ENCODE data around the gene PPP2R3B.
"Not testable (repeated sequence)": the region's sequence is repeated elsewhere in the genome, so short reads cannot be mapped to it uniquely, and the experiment has no call there.

Gene PPP2R3B

GRCh38 chrX:332916-333610, 53.6 kb downstream of the PPP2R3B start:
- Histone ChIP-seq H3K27me3 (ENCODE audit: low read depth, low read length) (peaks cover 9% of the 10 kb centered on the region), H3K4me1 (ENCODE audit: control insufficient read depth in 1 of 2, insufficient read depth in 2 of 2, low read length in 2 of 2) (peaks cover 0 to 12% of the 10 kb centered on the region in 2 donors), H3K4me3 (ENCODE audit: low read depth in 1 of 2, low read length in 2 of 2) (no peak overlapping the region), H3K9me3 (ENCODE audit: control insufficient read depth in 1 of 2, low read length in 2 of 2) (peaks cover 0 to 4% of the 10 kb centered on the region in 2 donors), H3K36me3 (ENCODE audit: control insufficient read depth in 1 of 2, insufficient read depth in 2 of 2, low read length in 2 of 2) (peaks cover 0 to 33% of the 10 kb centered on the region in 2 donors), H3K27ac (ENCODE audit: low read length) (no peak overlapping the region)

DNA sequence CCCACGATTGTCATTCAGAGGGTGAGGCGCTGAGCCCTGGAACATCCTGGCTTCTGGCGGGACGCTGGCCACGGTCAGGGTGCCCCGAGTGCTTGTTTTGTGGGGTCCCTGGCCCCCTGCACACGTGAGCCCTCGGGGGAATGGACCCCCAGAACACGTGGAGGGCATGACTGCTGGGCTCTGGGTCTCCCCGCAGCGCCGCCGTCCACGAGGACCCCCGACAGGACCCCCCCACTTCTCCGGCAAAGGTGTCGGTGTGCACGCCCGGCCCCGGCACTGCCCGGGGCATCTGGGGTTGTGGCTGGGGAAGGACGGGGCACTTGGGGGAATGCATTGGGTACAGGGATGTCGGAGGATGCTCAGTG, 54.2 kb downstream of the PPP2R3B start:
- peaks cover 9% of the 10 kb centered on the region for H3K27me3 ChIP-seq (ENCODE audit: low read depth, low read length)
- peaks cover 0 to 4% of the 10 kb centered on the region in 2 donors for H3K9me3 ChIP-seq (ENCODE audit: control insufficient read depth in 1 of 2, low read length in 2 of 2)
- peaks cover 0 to 29% of the 10 kb centered on the region in 2 donors for H3K36me3 ChIP-seq (ENCODE audit: control insufficient read depth in 1 of 2, insufficient read depth in 2 of 2, low read length in 2 of 2)
- no peak overlapping the region for H3K4me3 ChIP-seq (ENCODE audit: low read depth in 1 of 2, low read length in 2 of 2)
- no peak overlapping the region for H3K27ac ChIP-seq (ENCODE audit: low read length)
- H3K4me1 ChIP-seq (ENCODE audit: control insufficient read depth in 1 of 2, insufficient read depth in 2 of 2, low read length in 2 of 2), result peaks cover 0 to 12% of the 10 kb centered on the region in 2 donors

DNA sequence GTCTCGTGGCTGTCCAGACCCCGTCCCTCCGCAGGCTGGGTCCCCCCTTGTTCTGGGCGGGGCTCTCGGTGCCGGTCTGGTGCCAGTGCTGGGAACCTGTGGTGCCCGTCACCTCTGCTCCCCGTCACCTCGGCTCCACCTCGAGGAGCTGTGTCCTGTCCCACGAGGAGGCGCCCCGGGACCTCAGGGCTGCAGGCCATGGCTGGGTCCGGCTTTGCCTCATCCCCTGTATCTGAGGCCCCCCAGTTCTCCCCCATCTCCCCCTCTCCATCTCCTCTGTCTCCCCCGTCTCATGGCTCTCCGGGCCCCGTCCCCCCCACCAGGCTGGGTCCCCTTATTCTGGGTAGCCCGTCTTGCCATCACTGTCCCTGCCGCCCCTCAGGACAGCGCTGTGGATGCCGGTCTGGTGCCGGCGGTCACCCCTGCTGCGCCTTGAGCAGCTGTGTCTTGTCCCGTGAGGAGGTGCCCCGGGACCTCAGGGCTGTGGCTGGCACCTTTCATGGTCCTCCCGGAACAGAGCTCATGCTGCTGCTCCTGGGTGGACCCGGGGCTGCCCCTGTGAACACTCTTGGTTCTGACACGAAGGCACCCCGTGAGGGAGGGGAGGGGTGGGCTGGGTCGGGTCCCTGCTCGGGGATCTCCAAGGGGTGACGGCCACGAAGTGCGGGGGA, 54.7 kb downstream of the PPP2R3B start:
- Histone ChIP-seq H3K4me1 (ENCODE audit: control insufficient read depth in 1 of 2, insufficient read depth in 2 of 2, low read length in 2 of 2) (peaks cover 0 to 12% of the 10 kb centered on the region in 2 donors), H3K4me3 (ENCODE audit: low read depth in 1 of 2, low read length in 2 of 2) (no peak overlapping the region), H3K36me3 (ENCODE audit: control insufficient read depth in 1 of 2, insufficient read depth in 2 of 2, low read length in 2 of 2) (peaks cover 0 to 25% of the 10 kb centered on the region in 2 donors), H3K9me3 (ENCODE audit: control insufficient read depth in 1 of 2, low read length in 2 of 2) (peaks cover 0 to 4% of the 10 kb centered on the region in 2 donors), H3K27ac (ENCODE audit: low read length) (no peak overlapping the region), H3K27me3 (ENCODE audit: low read depth, low read length) (peaks cover 9% of the 10 kb centered on the region)

DNA sequence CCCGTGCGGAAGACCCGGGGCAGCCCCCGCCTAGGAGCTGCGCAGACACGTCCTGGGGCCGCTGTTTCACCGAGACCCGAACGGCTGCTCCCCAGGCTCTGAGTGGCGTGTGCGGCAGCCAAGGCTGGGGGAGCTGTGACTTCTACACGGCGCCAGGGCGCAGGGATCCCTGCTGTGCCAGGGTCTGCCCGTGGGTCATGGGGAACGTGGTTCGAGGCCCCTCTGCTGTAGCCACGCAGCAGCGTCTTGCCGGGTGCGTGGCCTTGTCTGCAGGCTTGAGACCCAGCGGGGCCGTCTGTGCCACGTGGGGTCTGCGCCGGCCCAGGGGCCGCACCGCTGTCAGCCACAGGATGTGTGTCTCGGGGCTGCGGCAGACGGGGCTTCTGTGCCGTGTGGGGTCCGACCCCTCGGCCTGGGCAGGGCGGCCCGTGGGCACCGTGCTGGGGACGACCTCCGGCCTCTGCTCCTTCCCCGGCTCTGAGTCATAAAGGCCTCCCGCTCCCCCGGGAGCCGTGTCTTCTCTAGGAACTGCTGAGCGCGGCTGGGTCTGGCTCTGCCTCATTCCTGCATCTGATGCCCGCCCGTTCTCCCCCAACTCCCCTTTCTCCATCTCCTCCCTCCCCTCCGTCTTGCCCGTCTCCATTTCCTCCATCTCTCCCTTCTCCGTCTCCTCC, 55.4 kb downstream of the PPP2R3B start:
- H3K36me3 ChIP-seq (ENCODE audit: control insufficient read depth in 1 of 2, insufficient read depth in 2 of 2, low read length in 2 of 2), result peaks cover 0 to 25% of the 10 kb centered on the region in 2 donors
- H3K27ac ChIP-seq (ENCODE audit: low read length), result no peak overlapping the region

DNA sequence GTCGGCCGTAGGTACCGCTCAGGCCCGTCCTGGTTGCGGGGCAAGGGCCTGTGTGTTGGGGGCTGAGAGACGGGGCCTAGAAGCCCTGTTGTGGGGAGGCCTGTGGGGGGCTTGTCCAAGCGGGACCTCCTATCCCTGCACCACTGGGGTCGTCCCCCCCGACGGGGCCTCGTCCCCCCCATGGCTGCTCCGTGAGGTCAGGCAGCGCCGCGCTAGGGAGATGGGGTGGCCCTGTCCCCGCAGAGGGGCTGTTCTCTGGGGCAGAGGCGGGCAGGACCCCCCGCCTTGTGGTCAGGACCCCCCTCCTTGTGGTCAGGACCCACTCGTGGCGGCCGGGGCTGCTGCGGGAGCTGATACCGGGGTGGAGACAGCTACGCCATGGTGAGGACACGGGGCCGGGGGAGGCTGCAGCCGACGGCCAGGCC, 56.0 kb downstream of the PPP2R3B start:
- H3K4me1 ChIP-seq (ENCODE audit: control insufficient read depth in 1 of 2, insufficient read depth in 2 of 2, low read length in 2 of 2), result peaks cover 0 to 12% of the 10 kb centered on the region in 2 donors
- peaks cover 0 to 25% of the 10 kb centered on the region in 2 donors for H3K36me3 ChIP-seq (ENCODE audit: control insufficient read depth in 1 of 2, insufficient read depth in 2 of 2, low read length in 2 of 2)
- H3K9me3 ChIP-seq (ENCODE audit: control insufficient read depth in 1 of 2, low read length in 2 of 2), result no peaks in the 10 kb centered on the region
- H3K27ac ChIP-seq (ENCODE audit: low read length), result no peak overlapping the region
- H3K27me3 ChIP-seq (ENCODE audit: low read depth, low read length), result peaks cover 9% of the 10 kb centered on the region
- peak overlapping the region in 1 of 2 donors; percentile 12 for H3K4me3 ChIP-seq (ENCODE audit: low read depth in 1 of 2, low read length in 2 of 2)

More for the DNA sequence above, 55.4 kb downstream of the PPP2R3B start:
- Histone ChIP-seq H3K9me3 (ENCODE audit: control insufficient read depth in 1 of 2, low read length in 2 of 2) (no peaks in the 10 kb centered on the region), H3K27me3 (ENCODE audit: low read depth, low read length) (peaks cover 9% of the 10 kb centered on the region), H3K4me1 (ENCODE audit: control insufficient read depth in 1 of 2, insufficient read depth in 2 of 2, low read length in 2 of 2) (peaks cover 0 to 12% of the 10 kb centered on the region in 2 donors), H3K4me3 (ENCODE audit: low read depth in 1 of 2, low read length in 2 of 2) (peak overlapping the region in 1 of 2 donors; percentile 12)

DNA sequence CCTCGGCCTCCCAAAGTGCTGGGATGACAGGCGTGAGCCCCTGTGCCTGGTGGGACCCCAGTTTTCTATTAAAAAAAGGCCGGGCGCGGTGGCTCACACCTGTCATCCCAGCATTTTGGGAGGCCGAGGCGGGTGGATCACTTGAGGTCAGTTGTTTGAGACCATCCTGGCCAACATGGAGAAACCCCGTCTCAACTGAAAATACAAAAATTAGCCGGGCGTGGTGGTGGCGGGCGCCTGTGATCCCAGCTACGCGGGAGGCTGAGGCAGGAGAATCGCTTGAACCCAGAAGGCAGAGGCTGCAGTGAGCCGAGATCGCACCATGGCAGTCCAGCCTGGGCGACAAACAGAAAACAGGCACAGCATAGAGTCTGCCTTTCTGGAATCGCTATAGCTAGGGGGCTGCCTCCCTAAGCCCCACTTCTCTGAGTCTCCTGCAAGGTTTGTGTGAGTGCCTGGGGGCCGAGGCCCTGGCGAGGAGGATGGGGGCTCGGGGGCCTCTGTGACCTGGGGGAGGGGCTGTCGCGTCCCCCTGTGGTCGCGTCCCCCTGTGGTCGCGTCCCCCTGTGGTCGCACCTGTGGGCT, 56.5 kb downstream of the PPP2R3B start:
- H3K27me3 ChIP-seq (ENCODE audit: low read depth, low read length), result not testable (repeated sequence)

DNA sequence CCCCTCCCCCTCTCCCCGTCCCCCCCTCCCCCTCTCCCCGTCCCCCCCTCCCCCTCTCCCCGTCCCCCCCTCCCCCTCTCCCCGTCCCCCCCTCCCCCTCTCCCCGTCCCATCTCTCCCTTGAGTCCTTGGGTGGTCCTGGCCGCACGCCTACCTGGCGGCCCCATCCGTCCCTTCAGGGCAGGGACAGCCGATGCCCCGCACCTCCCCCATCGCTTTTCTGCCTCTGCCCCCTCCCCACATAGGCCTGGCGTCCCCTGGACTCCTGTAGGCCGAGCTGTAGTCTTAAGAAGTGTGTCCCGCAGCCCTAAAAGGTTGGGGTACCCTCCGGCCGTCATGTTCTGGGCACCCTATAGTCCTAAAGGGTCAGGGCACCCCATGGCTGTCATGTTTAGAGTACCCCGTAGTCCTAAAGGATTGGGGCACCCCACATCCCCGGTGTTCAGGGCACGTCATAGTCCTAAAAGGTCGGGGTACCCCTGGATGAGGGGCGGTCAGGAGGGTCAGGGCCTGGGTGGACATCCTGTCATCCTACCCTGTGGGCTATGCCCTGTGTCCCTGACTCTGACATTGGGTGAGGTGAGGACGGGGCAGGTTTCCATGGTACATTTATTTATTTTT, 57.3 kb downstream of the PPP2R3B start:
- peaks cover 0 to 12% of the 10 kb centered on the region in 2 donors for H3K4me1 ChIP-seq (ENCODE audit: control insufficient read depth in 1 of 2, insufficient read depth in 2 of 2, low read length in 2 of 2)
- no peak overlapping the region for H3K27ac ChIP-seq (ENCODE audit: low read length)
- peaks cover 0 to 13% of the 10 kb centered on the region in 2 donors for H3K36me3 ChIP-seq (ENCODE audit: control insufficient read depth in 1 of 2, insufficient read depth in 2 of 2, low read length in 2 of 2)
- no peak overlapping the region for H3K4me3 ChIP-seq (ENCODE audit: low read depth in 1 of 2, low read length in 2 of 2)
- no peaks in the 10 kb centered on the region for H3K9me3 ChIP-seq (ENCODE audit: control insufficient read depth in 1 of 2, low read length in 2 of 2)
- H3K27me3 ChIP-seq (ENCODE audit: low read depth, low read length), result peaks cover 9% of the 10 kb centered on the region

More for the DNA sequence above, 56.5 kb downstream of the PPP2R3B start:
- H3K4me1 ChIP-seq (ENCODE audit: control insufficient read depth in 1 of 2, insufficient read depth in 2 of 2, low read length in 2 of 2), result peaks cover 0 to 12% of the 10 kb centered on the region in 2 donors
- peaks cover 0 to 20% of the 10 kb centered on the region in 2 donors for H3K36me3 ChIP-seq (ENCODE audit: control insufficient read depth in 1 of 2, insufficient read depth in 2 of 2, low read length in 2 of 2)
- H3K9me3 ChIP-seq (ENCODE audit: control insufficient read depth in 1 of 2, low read length in 2 of 2); H3K27ac ChIP-seq (ENCODE audit: low read length); H3K4me3 ChIP-seq (ENCODE audit: low read depth in 1 of 2, low read length in 2 of 2): not testable (repeated sequence)

- H3K4me1 ChIP-seq (ENCODE audit: control insufficient read depth in 1 of 2, insufficient read depth in 2 of 2, low read length in 2 of 2), result peaks cover 0 to 17% of the 10 kb centered on the region in 2 donors
Observed at GRCh38 chrX:327660-328126, 59.0 kb downstream of the PPP2R3B start.

DNA sequence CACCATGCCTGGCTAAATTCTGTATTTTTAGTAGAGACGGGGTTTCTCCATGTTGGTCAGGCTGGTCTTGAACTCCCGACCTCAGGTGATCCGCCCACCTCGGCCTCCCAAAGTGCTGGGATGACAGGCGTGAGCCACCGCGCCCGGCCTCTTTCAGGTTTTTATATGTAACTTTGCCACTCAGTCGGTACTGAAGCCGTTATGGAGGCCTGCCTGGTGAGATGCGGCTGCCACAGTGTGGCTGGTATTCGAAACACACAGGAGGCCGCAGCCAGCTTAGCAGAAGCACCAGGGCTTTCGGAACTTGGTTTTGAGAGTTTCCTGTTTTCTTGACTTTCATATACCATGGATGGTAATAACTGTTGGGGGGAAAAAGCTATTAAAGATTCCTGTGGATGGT, 62.0 kb downstream of the PPP2R3B start:
- H3K36me3 ChIP-seq (ENCODE audit: control insufficient read depth in 1 of 2, insufficient read depth in 2 of 2, low read length in 2 of 2); H3K4me3 ChIP-seq (ENCODE audit: low read depth in 1 of 2, low read length in 2 of 2); H3K27me3 ChIP-seq (ENCODE audit: low read depth, low read length); H3K27ac ChIP-seq (ENCODE audit: low read length); H3K9me3 ChIP-seq (ENCODE audit: control insufficient read depth in 1 of 2, low read length in 2 of 2): not testable (repeated sequence)
- peaks cover 5 to 17% of the 10 kb centered on the region in 2 donors for H3K4me1 ChIP-seq (ENCODE audit: control insufficient read depth in 1 of 2, insufficient read depth in 2 of 2, low read length in 2 of 2)

More at GRCh38 chrX:327660-328126, 59.0 kb downstream of the PPP2R3B start:
- H3K9me3 ChIP-seq (ENCODE audit: control insufficient read depth in 1 of 2, low read length in 2 of 2), result no peaks in the 10 kb centered on the region
- H3K27ac ChIP-seq (ENCODE audit: low read length), result no peak overlapping the region
- H3K4me3 ChIP-seq (ENCODE audit: low read depth in 1 of 2, low read length in 2 of 2), result no peak overlapping the region
- H3K27me3 ChIP-seq (ENCODE audit: low read depth, low read length), result peaks cover 9% of the 10 kb centered on the region
- H3K36me3 ChIP-seq (ENCODE audit: control insufficient read depth in 1 of 2, insufficient read depth in 2 of 2, low read length in 2 of 2), result no peaks in the 10 kb centered on the region

GRCh38 chrX:323721-324628, 62.7 kb downstream of the PPP2R3B start:
- Histone ChIP-seq H3K27ac (ENCODE audit: low read length) (no peak overlapping the region), H3K4me3 (ENCODE audit: low read depth in 1 of 2, low read length in 2 of 2) (no peak overlapping the region), H3K9me3 (ENCODE audit: control insufficient read depth in 1 of 2, low read length in 2 of 2) (no peaks in the 10 kb centered on the region)

More at GRCh38 chrX:323721-324628, 62.7 kb downstream of the PPP2R3B start:
- H3K4me1 ChIP-seq (ENCODE audit: control insufficient read depth in 1 of 2, insufficient read depth in 2 of 2, low read length in 2 of 2), result peaks cover 5 to 17% of the 10 kb centered on the region in 2 donors
- H3K36me3 ChIP-seq (ENCODE audit: control insufficient read depth in 1 of 2, insufficient read depth in 2 of 2, low read length in 2 of 2), result no peaks in the 10 kb centered on the region
- no peaks in the 10 kb centered on the region for H3K27me3 ChIP-seq (ENCODE audit: low read depth, low read length)
